ENCODE results near the gene NKAIN4.

- TF ChIP-seq CTCF (IDR thresholded peaks at IDR 0.05): no peak
- TF ChIP-seq POLR2AphosphoS5 (IDR thresholded peaks at IDR 0.05): no peak
These were observed 45.8 kb downstream of the NKAIN4 start for GRCh38 chr20:63208346-63208909.

All from breast epithelium (tissue), 3 donors.